GM21723 (cell line): ENCODE measurements around the gene ALMS1.
"Not testable (repeated sequence)": the region's sequence is repeated elsewhere in the genome, so short reads cannot be mapped to it uniquely, and the experiment has no call there.

Source experiments
- ATAC-seq: cut with Tn5 transposase; IDR thresholded peaks from one replicate; pipeline ENCODE4 v1.9.1; 2021; ENCODE audit warnings: mild to moderate bottlenecking, moderate library complexity; ENCODE audit not compliant: unreplicated experiment

Gene ALMS1

DNA sequence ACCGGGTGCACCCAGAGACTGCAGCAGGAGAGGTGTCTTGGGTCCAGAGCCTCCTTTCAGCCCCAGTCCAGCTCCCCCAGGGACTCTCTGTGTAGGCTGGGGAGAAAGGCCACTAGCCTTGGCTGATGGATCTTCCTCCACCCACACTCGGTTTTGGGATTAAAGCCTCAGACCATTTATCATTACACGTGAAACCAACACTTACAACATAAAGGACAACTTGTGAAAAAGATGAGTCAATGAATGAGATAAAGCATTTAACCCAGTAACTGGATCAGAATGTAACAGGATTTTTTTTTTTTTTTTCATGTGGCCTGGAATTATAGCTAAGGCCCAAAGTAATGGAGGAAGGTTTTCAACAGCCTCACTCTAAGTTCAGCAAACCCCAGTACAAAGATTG is 224.5 kb downstream of the ALMS1 start:
- ATAC-seq = no peak

DNA sequence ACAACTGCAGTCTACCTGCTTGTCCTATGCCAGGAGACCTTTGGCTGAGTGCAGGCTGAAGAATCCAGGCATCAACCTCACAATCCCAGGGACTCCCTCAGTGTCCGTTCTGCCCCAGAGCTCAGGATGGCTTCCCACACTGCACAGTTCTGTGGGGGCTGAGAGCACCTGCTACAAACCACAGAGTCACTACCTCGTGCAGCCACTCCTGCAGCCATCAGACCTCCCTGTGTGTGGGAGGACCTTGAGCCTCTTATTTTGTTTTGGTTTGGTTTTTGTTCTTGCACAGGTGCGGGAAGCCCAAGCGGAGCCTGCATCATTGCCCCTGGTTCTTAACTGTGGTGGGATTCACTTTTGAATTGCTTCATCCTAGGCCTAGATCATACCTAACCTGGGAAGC is 225.6 kb downstream of the ALMS1 start:
- no peak for ATAC-seq

DNA sequence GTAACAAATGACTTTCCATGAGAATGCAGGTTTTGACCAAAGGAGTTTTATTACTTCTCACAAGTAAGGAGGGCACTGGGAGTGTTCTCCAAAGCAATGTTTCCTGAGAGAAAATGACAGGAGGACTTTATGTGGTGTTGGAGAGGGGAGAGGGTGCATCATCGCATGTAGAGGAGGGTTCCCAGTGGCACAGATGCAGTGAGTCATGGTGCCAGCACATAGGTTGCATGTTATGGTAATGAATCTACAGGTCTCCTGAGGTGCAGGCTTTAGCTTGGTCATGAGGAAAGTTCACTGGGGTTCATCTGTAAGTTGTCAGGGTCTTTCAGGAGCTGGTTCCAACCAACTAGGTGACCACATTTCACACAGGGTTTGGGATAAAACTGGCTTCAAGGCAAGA is 226.2 kb downstream of the ALMS1 start:
- no peak for ATAC-seq

DNA sequence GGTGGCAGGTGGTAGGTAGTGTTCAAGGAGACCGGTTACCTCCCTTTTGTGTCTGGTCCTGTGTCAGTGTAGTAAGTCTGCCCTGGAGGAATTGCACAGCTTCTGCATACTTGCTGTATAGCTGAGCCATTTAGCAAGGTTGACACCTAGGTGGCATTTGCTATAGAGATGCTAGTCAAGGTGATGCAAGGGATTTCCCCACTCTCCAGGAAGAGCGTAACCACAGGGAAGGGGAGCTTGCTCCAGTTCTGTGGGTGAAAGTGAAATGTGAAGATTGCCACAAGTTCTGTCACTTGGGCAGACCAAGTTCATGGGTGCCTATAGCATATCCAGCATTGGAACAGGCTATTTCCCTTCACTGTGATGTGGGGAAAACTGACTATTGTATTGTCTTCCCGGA is 228.5 kb downstream of the ALMS1 start:
- ATAC-seq = no peak

DNA sequence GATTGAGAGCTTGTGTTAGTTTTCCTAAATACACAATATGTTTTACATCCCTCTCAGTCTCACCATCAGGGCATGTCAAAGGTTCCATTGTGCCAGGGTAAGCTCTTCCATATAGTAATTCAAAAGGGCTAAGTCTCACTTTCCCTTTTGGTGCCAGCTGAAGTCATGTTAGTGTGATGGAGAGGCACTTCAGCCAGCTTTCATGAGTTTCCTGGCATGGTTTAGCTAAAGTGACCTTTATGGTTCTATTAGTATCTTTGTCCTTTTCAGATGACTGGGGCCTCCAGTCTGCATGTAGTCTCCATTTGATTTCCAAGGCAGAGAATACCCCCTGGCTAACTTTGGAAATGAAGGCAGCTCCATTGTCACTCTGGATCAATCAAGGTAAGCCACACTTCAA is 229.4 kb downstream of the ALMS1 start:
- no peak for ATAC-seq

DNA sequence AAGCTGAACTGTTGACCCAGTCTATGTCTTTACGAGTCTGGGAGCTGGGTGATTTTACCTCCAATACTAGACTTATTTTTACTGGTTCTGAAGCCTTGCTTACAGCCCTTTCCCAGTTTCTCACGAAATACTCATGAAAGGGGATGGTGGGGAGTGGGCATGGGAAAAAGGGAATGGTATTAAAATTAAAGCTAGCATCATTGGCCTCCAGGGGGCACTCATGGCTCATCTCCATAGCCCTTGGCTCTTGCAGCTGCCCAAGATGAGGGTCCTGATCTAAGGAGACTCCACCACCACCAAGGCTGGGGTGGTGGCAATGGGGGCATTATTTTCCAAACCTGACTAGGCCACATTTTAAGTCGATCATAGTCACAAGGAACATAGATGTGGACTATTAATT is 234.3 kb downstream of the ALMS1 start:
- not testable (repeated sequence) for ATAC-seq

DNA sequence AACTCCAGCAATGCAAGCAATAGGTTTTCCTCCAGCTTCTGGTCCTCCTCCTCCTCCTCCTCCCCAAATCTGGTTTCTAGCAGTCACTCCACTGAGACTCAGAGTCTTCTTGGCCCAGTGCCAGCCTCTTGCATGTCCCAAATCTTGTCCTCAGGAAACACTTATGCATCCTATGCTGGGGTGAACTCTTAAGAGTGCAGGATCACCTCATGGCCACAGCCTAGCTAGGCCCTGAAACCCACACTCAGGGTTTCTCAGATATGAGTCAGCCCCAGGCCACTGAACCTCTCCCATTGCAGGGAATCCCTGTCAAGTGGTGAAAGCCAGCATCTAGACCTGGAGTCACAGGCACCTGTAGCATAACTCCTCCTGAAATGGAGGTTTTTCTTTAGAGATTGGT is 238.4 kb downstream of the ALMS1 start:
- not testable (repeated sequence) for ATAC-seq

DNA sequence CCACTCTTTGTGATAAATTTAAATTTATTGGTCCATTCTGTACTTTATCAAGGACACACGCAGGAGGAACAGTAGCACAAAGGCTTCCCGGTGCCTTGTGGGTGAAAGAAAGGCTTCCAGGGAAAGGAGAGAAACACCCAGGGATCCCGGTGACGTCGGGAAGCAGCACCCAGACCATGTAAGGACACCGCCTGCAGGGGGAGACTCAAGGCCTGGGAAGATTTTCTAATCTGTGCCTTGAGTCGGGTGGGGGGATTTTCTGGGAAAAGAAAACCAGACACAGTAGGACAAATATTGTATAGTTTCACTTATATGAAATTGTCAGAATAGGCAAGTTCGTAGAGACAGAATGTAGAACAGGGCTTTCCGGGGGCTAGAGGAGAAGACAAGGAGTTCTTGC is 239.0 kb downstream of the ALMS1 start:
- not testable (repeated sequence) for ATAC-seq

DNA sequence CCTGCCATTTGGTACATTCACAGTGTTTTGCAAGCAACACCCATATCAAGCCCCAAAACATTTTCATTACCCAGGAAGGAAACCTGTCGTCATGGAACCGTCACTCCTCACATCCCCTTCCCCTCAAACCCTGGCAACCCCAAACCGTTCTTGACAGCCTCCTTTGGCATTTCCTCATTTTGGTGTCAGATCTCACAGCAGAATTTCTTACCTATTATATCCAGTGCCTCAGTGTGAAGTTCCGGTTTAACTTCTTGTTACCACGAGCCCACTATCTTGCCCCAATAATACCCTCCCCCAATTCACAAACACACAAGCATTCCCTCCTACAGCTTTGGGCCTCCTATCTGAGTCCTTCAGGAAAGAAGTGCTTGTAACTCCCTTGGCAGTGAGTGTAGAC is 240.6 kb downstream of the ALMS1 start:
- not testable (repeated sequence) for ATAC-seq

DNA sequence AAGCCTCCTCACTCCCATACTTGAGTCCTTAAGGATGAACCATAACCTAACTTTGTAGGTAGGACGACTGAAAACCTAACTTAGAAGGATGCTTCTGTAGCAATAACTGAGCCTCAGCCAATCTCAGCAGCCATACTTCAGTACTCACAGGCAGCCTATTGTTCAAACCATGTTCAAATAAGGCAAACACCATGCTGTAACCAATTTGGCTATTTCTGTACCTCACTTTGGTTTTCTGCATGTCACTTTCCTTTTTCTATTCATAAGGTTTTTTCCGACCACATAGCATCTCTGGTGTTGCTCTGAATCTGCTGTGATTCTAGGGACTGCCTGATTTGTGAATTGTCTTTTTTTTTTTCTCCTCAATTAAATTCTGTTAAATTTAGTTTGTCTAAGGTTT is 242.9 kb downstream of the ALMS1 start:
- peak; percentile 68 for ATAC-seq

DNA sequence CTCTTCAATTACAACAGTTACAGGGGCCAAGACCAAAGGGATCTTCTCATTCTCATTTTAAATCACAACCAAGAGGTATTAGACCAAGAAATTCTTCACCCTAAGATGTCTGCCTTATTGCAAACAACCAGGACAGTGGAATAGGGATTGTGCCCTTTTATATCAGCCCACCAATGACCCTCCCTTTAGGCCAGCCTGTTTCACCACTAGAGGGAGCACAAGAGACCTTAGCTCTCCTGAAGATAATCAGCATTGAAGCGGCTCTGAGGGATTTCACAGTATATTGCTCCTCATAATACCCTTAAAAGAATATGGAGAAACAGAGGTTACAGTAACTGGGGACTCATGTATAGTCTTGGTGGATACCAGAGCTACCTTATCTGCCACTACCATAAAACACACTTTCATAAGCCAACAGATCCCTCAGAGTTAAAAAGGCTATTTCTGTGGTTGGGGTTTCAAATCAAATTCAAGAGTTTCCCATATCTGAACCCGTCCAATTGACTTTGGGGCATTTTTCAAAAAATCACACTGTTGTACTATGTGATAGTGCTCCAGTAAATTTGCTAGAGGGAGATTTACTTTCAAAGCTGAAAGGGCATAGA is 245.1 kb downstream of the ALMS1 start:
- ATAC-seq = peak; percentile 63

DNA sequence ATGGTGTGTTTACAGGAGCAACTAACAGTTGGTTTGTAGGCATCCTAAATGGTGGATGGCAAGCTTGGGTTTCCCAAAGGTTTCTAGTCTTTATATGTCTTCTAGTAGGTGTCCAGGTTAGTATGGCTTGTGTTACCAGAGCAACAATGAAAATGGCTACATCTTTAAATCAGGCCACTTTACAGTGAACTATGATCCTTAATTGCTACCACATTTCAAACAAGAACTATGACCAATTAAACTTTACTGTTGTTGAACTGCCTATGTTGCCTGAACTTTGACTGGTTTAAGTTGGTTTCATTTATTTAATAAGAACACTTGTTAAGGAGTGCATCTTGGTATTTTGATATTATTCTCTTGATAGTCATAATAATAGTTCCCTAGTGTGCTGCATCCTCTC is 251.3 kb downstream of the ALMS1 start:
- not testable (repeated sequence) for ATAC-seq

DNA sequence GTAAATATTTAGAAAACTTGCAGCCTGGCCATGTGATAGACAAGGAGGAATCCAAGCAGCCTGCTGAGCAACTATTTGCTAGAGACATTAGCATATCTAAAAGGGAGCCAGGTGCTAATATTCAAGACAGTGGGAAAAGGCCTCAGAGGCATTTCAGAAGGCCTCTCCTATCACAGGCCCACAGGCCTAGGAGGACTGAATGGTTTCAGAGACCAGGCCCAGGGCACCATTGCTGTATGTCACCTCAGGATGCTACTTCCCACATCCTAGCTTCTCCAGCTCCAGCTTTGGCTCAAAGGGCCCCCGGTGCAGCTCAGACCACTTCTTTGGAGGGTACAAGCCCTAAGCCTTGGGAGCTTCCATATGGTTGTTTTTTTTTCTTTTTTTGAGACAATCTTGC is 252.8 kb downstream of the ALMS1 start:
- ATAC-seq = no peak

DNA sequence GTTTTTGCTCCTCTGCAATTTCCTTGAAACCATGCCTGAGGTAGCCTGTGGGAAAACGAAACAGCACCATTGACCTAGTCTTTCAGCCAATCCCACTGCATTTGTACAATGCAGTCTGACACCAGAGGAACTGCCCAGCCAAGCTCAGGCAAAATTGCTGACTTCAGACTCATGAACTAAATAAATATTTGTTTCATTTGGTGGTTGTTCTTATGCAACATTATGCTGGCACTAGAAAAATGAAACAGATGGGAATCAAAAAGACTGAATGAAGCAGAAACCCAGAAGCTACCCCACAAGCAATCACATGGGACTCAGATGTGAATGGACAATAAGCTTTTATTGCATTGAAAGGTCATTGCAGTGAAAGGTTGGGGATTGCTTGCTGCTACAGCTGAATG is 254.9 kb downstream of the ALMS1 start:
- ATAC-seq = no peak

DNA sequence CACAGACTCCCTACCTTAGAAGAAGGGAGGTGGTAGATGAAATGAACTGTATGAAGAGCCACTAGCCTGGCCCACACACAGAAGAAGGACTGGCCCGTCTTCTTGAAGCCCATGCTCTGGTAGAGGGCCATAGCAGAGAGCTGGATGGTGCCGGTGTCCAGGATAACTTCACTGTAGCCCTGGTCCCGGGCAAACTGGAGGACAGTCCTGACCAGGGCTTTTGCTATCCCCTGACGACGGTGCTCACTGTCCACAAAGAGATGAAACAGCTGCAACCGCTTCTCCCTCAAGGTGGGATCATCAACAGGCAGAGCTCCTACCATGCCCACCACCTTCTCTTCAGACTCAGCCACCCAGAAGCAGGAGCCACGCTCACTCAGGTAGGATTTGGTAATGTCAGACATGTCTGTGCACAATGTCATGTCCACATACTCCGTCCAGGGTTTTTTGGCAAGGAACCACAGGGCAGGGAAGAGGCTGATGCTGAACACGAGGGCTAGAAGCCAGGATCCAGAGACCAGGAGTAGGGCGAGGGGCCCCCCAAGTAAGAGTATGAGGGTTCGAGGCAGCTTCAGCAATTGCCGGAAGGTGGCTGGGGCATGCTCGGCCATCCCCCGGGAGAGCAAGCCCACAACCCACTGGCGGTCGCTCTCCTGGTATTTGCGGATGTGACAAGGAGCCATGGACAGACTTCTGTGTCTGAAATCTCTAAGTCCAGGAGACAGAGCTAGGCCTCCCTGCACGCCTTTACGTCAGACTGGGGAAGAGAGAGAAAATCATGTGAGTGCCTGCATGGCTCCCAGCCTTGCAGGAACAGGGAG is 255.5 kb downstream of the ALMS1 start:
- ATAC-seq = no peak

DNA sequence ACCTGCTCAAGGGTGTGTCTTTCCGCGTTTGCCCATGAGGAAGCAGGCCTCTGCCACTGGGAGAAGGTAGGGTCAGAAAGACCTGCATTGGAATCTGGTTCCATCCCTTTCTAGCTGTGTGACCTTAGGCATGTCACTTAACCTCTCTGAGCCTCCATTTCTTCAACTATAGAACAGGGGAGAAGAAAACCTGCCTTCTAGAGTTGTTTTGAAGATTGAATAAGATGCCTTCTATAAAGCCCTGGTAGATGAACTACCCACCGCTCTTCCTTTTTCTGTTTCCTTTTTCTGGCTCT is 256.1 kb downstream of the ALMS1 start:
- ATAC-seq = no peak

DNA sequence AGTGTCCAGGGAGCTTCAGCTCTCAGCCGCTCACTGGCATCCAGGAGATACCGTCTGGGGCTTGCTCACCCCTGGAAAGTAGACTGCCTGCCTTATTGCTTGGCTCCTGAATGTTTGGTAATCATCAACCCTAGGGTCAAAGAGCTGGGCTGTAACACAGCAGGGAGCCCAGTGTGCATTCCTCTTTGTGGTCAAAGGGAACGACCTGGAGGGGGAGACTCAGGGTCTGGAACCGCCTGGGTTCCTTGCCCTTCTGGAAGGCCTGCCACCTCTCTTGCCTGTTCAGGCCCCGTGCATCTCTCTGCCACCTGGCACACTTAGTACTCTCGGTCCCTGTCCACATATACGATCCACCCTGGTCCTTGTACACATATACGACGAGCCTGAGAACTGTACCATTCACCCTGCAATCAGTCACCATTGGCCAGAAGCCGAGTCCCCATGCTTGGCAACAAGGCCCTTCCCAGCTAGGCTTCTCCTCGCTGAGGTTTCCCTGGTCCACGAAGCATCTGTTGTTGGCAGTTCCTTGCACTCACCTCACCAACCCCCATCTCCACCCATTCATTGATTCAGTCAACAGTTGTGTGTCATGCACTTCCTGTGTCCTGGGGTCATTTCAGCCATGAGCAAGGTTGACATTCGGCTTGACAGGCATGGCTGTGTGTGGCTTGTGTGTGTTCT is 256.8 kb downstream of the ALMS1 start, which contains the start of gene NAT8:
Gene NAT8, minus strand, starts transcription at position 85 of the 681 bp plus-strand sequence. CDS start 794 bp downstream, outside the sequence.
- no peak for ATAC-seq

DNA sequence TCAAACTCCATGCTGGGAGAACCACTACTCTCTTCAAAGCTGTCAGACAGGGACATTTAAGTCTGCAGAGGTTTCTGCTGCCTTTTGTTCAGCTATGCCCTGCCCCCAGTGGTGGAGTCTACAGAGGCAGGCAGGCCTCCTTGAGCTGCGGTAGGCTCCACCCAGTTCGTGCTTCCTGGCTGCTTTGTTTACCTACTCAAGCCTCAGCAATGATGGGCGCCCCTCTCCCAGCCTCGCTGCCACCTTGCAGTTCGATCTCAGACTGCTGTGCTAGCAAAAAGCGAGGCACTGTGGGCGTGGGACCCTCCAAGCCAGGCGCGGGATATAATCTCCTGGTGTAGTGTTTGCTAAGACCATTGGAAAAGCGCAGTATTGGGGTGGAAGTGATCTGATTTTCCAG is 262.1 kb downstream of the ALMS1 start:
- not testable (repeated sequence) for ATAC-seq

DNA sequence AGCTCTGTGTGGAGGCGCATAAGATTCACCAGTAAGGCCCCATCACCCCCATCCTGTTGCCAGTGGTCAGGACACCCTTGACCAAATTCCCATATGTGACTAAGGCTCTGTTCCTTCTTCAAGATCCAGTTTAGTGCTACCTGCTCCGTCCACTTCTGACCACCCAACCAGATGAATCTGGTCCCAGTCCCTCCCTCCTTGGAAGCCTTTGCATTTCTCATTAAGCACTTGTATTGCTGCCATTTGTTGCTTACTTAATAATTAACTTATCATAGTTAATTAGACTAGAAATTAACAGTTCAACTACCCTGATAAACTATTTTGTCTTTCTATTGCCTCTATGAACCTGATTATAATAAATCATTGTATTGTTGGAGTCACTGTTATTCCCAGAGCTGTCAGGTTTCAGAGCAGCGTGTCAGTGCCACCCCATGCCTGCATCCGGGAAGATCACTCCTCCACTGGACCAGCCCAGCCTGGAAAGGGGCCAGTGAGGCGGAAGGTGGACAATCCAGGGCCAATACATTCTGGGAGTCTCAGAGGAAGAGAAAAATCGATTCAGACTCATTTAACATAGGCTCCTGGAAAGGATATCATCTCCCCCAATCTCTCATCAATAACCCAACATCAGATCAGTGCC is 266.1 kb downstream of the ALMS1 start:
- no peak for ATAC-seq

DNA sequence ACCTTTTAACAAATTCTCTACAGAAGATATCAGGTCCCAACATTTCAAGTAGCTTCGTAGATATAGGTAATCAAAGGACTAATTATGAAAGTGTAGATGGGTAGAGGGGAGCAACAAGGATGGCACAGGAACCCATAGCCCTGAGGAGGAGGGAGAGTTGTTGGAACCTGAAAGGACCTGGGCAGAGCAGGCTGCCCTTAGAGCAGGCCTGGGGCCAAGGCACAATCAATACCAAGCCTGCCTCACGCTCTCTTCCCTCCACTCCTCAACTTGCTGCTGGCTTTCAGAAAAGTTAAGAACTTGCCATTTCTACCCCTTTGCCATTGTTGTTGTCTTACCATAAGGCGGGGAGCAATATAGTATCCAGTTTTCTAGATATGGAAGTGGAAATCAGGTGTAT is 266.7 kb downstream of the ALMS1 start:
- no peak for ATAC-seq

DNA sequence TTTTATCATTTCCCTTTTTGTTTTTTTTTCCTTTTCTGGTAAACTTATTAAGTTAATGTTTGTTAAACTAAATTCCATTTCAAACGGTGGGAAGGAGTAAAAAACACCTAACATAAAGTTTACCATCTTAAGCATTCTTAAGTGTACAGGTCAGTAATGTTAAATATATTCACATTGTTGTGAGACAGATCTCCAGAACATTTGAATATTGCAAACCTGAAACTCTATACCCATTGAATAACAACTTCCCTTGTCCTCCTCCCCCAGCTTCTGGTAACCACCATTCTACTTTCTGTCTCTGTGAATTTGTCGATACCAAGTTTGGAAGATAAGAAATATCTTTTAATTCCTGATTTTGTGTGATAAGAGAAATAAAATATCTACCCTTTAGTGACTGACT is 268.5 kb downstream of the ALMS1 start:
- ATAC-seq = no peak
